NCI-H748 treated with DMSO at 0.1 percent for 48 hours (cell line): ENCODE results near the gene WNK1.

Experiments used
- DNase-seq: peaks from one replicate; lab custom pipeline; 2025; lab: John Stamatoyannopoulos, UW

Gene WNK1

DNA sequence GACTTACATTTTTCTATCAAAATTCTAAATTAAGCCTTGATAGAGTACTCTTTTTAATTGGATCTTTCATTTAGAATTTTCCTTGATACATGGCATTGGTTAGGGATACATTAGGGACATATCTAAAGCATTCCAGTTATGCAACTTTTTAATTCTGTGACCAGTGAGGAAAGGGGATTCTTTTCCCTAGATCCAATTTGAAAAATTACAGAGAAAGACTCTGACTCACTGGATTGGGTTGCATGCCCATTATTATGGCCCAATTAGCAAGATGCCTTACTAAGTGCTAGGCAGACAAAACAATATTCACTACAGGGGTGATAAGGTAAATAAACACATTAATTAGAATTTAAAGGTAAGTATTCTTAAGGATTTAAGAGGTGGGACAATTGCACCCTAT, 202.4 kb downstream of the WNK1 start:
- DNase-seq = no peak

DNA sequence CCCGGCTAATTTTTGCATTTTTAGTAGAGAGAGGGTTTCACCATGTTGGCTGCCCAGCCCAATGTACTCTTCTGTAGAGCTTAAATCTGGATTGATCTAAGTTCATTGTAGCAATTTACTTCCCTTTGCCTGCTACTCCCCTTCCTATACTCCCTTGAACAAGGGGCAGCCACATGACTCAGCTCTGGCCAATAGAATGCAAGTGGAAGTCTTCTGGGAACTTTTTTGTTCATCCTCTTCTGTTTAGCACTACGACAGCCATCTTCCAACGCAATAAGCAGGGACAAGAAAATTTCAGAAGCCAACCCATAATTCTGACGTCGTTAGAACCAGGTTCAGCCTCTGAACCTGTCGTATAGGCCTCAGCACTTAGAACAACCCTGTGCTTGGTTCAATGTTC, 203.6 kb downstream of the WNK1 start:
- no peak for DNase-seq

DNA sequence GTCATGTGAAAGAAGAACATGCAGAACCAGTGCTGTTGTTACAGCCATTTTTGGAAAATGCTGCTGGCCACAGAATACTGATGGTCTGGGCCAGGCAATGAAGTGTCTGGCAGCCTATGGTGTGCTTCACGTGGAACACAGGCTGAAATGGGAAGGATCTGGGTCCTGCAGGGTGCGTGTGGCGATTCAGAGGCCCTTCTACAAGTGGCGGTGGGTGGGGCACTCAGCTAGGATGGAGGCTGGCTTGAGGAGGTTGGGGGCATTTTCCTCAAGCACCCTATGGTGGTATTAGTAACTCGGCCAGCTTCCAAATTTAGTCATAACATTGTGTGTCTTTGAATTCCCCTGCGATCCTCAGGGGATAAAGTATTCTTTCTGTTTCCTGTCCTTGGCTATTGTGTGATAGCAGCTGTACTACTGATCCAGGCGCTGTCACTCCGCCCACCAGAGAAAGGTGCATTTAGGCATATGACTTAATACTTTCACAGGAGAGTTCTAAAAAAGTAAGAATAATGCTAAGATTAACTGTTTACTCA, 206.3 kb downstream of the WNK1 start:
- no peak for DNase-seq
